SK-N-SH (cell line): ENCODE results near the gene CAV1. TPM values are rescaled to one million over a fixed set of nuclear protein-coding genes. Genes with fewer than 3 reads are reported as not detected.

ENCODE experiments used
- CTCF ChIA-PET: fragments of 300-600, 350-600 bp; formaldehyde crosslinking; extraction: SDS; loops from one replicate; lab custom pipeline; 2021; lab: Yijun Ruan, JAX
- POLR2A ChIA-PET: fragments of 350-600 bp; sonication (Branson Sonifier 250); formaldehyde crosslinking; extraction: SDS; loops from one replicate; lab custom pipeline; 2020; ENCODE audit warnings: antibody characterized with exemption, inconsistent platforms; lab: Yijun Ruan, JAX
- DNase-seq: peaks from one replicate; pipeline ENCODE4 v3.0.0; 2012
- H2AFZ ChIP-seq: fragments of 200-600 bp; sonication (generic); 2 replicates; pipeline ENCODE4 v1.8.1; 2016; ENCODE audit warnings: antibody characterized with exemption, mild to moderate bottlenecking, low read depth
- H3F3A ChIP-seq: fragments of 200-600 bp; sonication (generic); replicated peaks from 2 replicates; pipeline ENCODE3; 2016; ENCODE audit warnings: antibody characterized with exemption, mild to moderate bottlenecking; ENCODE audit not compliant: insufficient read depth
- H3K27ac ChIP-seq, 2 experiments: fragments of 200-500 bp in 1 of 2; fragments of 200-600 bp in 1 of 2; sonication (Bioruptor generic) in 1 of 2; sonication (generic), shearing (Covaris generic) in 1 of 2; 2 replicates each; pipeline versions ENCODE4 v1.5.1 to v1.6.1; 2014 to 2016; ENCODE audit warnings: low read depth in 2 of 2, inconsistent platforms in 1 of 2, low read length in 1 of 2, mild to moderate bottlenecking in 1 of 2, mixed read lengths in 1 of 2
- H3K27me3 ChIP-seq: fragments of 200-600 bp; sonication (generic), shearing (Covaris generic); 2 replicates; pipeline ENCODE4 v1.6.1; 2016; ENCODE audit warnings: mixed run types; ENCODE audit not compliant: insufficient read depth
- H3K36me3 ChIP-seq, 2 experiments: fragments of 200-500 bp in 1 of 2; fragments of 200-600 bp in 1 of 2; sonication (Bioruptor generic) in 1 of 2; sonication (generic) in 1 of 2; replicated peaks in 1 of 2; 2 replicates each; pipeline versions ENCODE3 to v1.5.1; 2014 to 2016; ENCODE audit warnings: low read length in 1 of 2, mild to moderate bottlenecking in 1 of 2; ENCODE audit not compliant: insufficient read depth in 2 of 2, control insufficient read depth in 1 of 2
- H3K4me1 ChIP-seq, 2 experiments: fragments of 200-500 bp in 1 of 2; fragments of 200-600 bp in 1 of 2; sonication (Bioruptor generic) in 1 of 2; sonication (generic), shearing (Covaris generic) in 1 of 2; 2 replicates each; pipeline versions ENCODE4 v1.5.1 to v1.6.1; 2014 to 2016; ENCODE audit warnings: low read depth in 1 of 2, low read length in 1 of 2, mixed run types in 1 of 2; ENCODE audit not compliant: insufficient read depth in 2 of 2, control insufficient read depth in 1 of 2
- H3K4me2 ChIP-seq: fragments of 200-600 bp; sonication (generic), shearing (Covaris generic); 2 replicates; pipeline ENCODE4 v1.6.1; 2017; ENCODE audit warnings: mixed run types
- H3K4me3 ChIP-seq, 2 experiments: fragments of 200-500 bp in 1 of 2; fragments of 200-600 bp in 1 of 2; sonication (Bioruptor generic) in 1 of 2; sonication (generic), shearing (Covaris generic) in 1 of 2; 2 replicates each; pipeline versions ENCODE4 v1.5.1 to v1.8.1; 2014 to 2016; ENCODE audit warnings: low read depth in 2 of 2, inconsistent platforms in 1 of 2, low read length in 1 of 2, mild to moderate bottlenecking in 1 of 2, mixed read lengths in 1 of 2, moderate library complexity in 1 of 2
- H3K79me2 ChIP-seq: fragments of 200-600 bp; sonication (generic); 2 replicates; pipeline ENCODE4 v1.8.1; 2017; ENCODE audit warnings: mild to moderate bottlenecking; ENCODE audit not compliant: insufficient read depth
- H3K9ac ChIP-seq: fragments of 200-600 bp; sonication (generic); 2 replicates; pipeline ENCODE4 v1.6.1; 2017; ENCODE audit warnings: mixed run types
- H3K9me2 ChIP-seq: fragments of 200-600 bp; sonication (generic); 2 replicates; pipeline ENCODE4 v1.6.1; 2017; ENCODE audit warnings: mixed run types
- H3K9me3 ChIP-seq: fragments of 200-600 bp; sonication (generic); 2 replicates; pipeline ENCODE4 v1.6.1; 2017; ENCODE audit warnings: mixed run types, mild to moderate bottlenecking, moderate library complexity
- H4K20me1 ChIP-seq: fragments of 200-600 bp; sonication (generic); 2 replicates; pipeline ENCODE4 v1.6.1; 2017; ENCODE audit warnings: mild to moderate bottlenecking, mixed run types; ENCODE audit not compliant: insufficient read depth
- CTCF ChIP-seq: fragments of 200-600 bp; sonication (generic); IDR thresholded peaks from 2 replicates; pipeline ENCODE4 v1.6.1; 2017; ENCODE audit warnings: antibody characterized with exemption, mild to moderate bottlenecking, moderate library complexity
- FOSL2 ChIP-seq: IDR thresholded peaks from 2 replicates; pipeline ENCODE4 v1.4.0; 2012; ENCODE audit warnings: low read depth, mild to moderate bottlenecking, moderate library complexity, borderline replicate concordance
- FOXJ3 ChIP-seq: sonication (generic); formaldehyde crosslinking; IDR thresholded peaks from 2 replicates; pipeline ENCODE4 v1.5.1; 2020; ENCODE audit warnings: mild to moderate bottlenecking, missing genetic modification reagents
- GABPA ChIP-seq: IDR thresholded peaks from 2 replicates; pipeline ENCODE4 v1.4.0; 2012; ENCODE audit warnings: low read depth, mild to moderate bottlenecking
- GATA2 ChIP-seq: sonication (generic); formaldehyde crosslinking; IDR thresholded peaks from 2 replicates; pipeline ENCODE4 v1.5.0; 2020; ENCODE audit warnings: mild to moderate bottlenecking, missing genetic modification reagents
- MEF2A ChIP-seq: IDR thresholded peaks from 2 replicates; pipeline ENCODE4 v1.4.0; 2012; ENCODE audit warnings: low read depth, borderline replicate concordance
- NFIC ChIP-seq: IDR thresholded peaks from 2 replicates; pipeline ENCODE4 v1.4.0; 2012; ENCODE audit warnings: borderline replicate concordance
- NRF1 ChIP-seq: IDR thresholded peaks from 2 replicates; pipeline ENCODE4 v1.6.1; 2012; ENCODE audit warnings: low read depth, mild to moderate bottlenecking, low read length
- POLR2AphosphoS5 ChIP-seq: IDR thresholded peaks from 2 replicates; pipeline ENCODE4 v1.6.1; 2012; ENCODE audit warnings: low read depth, low read length
- RXRA ChIP-seq: IDR thresholded peaks from 2 replicates; pipeline ENCODE4 v1.4.0; 2012; ENCODE audit warnings: low read depth, mild to moderate bottlenecking, borderline replicate concordance
- TAF1 ChIP-seq: IDR thresholded peaks from 2 replicates; pipeline ENCODE4 v1.6.1; 2012; ENCODE audit warnings: low read depth, mild to moderate bottlenecking, low read length, moderate library complexity, borderline replicate concordance
- TCF12 ChIP-seq: IDR thresholded peaks from 2 replicates; pipeline ENCODE4 v1.4.0; 2012
- USF2 ChIP-seq: fragments of 150-350 bp; IDR thresholded peaks from 2 replicates; pipeline ENCODE4 v1.6.1; 2017; ENCODE audit warnings: antibody characterized with exemption, low read length, low read depth, borderline replicate concordance
- YY1 ChIP-seq: IDR thresholded peaks from 2 replicates; pipeline ENCODE4 v1.4.0; 2012; ENCODE audit warnings: low read depth, mild to moderate bottlenecking
- WGBS: methylation state at CpG from one replicate; pipeline ENCODE4 v1.1.6; 2017; ENCODE audit warnings: low lambda C conversion rate; 5-methylcytosine and 5-hydroxymethylcytosine counted together
- polyA plus RNA-seq, 3 experiments: library from polyadenylated mRNA; depleted of rRNA; stranded (reverse); fragments of >200 nt; gene quantifications; 2 replicates each; pipeline ENCODE4 v1.2.3, GENCODE V29; 2012
- TF ChIP-seq, protein P1 (sequence below): IDR thresholded peaks from 2 replicates; pipeline ENCODE4 v1.6.1; 2012; ENCODE audit warnings: mild to moderate bottlenecking, low read depth, low read length, moderate library complexity
- TF ChIP-seq, protein P2 (sequence below): IDR thresholded peaks from 2 replicates; pipeline ENCODE4 v1.4.0; 2012; ENCODE audit warnings: low read depth, borderline replicate concordance

Gene CAV1
- polyA plus RNA-seq, 1 of the 3 experiments (the other 2 are of a cell fraction), result 968 TPM

DNA sequence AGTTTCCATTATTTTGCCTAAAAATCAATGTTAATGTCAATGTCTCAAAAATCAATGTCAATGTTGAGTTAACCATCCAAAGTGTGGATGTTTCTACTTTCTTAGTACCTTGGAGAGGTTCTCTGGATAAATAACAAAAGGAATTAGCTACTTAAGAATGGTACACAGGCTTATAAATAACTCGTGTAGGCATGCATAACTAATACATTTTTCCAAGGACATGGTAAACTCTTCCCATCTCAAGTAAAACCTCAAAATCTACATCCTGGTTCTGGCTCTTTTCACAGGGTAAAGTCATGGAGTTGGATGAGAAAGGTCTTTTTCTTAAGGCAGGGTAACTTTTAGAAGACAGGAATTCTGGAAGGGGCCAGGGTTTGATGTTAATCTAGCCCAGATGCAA, 59.9 kb downstream of the CAV1 start:
- Histone ChIP-seq H3K79me2 (no peaks in the 10 kb centered on the region), H3K4me2 (no peak overlapping the region), H3K27me3 (no peaks in the 10 kb centered on the region), H4K20me1 (no peaks in the 10 kb centered on the region), H3K9me3 (no peaks in the 10 kb centered on the region), H3K27ac (peak overlapping the region in 1 of 2 experiments; percentile 93; a peak in 1 of 4 replicates), H3K9me2 (no peaks in the 10 kb centered on the region), H2AFZ (no peak overlapping the region), H3F3A (peaks cover 21% of the 10 kb centered on the region), H3K4me3 (no peak overlapping the region), H3K36me3 (no peaks in the 10 kb centered on the region), H3K9ac (no peak overlapping the region), H3K4me1 (peaks cover 0 to 31% of the 10 kb centered on the region in 2 experiments; a peak in 3 of 4 replicates)
- ChIA-PET POLR2A (no interaction called here), CTCF (interaction anchor here (0.8 to 2.0 kb wide), 3 partner anchors 12 to 412 kb away, joined by 3 to 6 read pairs (median 4); no protein-coding TSS in a partner anchor)
- no peak for DNase-seq
- 25% methylated on average over 1 of the region's 1 CpG for WGBS
- no peak for TF ChIP-seq MEF2A
- TF ChIP-seq, protein P1, sequence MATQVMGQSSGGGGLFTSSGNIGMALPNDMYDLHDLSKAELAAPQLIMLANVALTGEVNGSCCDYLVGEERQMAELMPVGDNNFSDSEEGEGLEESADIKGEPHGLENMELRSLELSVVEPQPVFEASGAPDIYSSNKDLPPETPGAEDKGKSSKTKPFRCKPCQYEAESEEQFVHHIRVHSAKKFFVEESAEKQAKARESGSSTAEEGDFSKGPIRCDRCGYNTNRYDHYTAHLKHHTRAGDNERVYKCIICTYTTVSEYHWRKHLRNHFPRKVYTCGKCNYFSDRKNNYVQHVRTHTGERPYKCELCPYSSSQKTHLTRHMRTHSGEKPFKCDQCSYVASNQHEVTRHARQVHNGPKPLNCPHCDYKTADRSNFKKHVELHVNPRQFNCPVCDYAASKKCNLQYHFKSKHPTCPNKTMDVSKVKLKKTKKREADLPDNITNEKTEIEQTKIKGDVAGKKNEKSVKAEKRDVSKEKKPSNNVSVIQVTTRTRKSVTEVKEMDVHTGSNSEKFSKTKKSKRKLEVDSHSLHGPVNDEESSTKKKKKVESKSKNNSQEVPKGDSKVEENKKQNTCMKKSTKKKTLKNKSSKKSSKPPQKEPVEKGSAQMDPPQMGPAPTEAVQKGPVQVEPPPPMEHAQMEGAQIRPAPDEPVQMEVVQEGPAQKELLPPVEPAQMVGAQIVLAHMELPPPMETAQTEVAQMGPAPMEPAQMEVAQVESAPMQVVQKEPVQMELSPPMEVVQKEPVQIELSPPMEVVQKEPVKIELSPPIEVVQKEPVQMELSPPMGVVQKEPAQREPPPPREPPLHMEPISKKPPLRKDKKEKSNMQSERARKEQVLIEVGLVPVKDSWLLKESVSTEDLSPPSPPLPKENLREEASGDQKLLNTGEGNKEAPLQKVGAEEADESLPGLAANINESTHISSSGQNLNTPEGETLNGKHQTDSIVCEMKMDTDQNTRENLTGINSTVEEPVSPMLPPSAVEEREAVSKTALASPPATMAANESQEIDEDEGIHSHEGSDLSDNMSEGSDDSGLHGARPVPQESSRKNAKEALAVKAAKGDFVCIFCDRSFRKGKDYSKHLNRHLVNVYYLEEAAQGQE, result 0 out of 2 replicates have a peak, but pooled peaks have one; percentile 39

DNA sequence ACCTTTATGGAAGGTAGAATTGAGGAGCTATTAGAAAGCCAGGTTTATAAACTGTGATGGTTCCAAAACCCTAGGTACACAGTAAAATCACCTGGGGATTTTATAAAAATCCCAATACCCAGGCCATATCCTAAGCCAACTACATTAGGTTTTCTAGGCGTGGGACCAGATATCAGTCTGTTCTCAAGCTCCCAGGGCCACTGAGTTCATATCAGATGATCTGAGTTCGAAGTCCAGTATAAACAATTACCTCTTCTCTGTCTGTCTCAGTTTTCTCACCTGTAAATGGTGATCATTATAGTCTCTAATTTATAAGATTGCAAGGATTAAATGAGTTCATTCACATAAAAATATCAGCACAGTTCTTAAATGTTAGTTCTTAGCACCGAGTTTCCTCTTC, 60.6 kb downstream of the CAV1 start:
- no peak overlapping the region for H3K4me2 ChIP-seq
- H3K9me3 ChIP-seq, result no peaks in the 10 kb centered on the region
- no peaks in the 10 kb centered on the region for H3K27me3 ChIP-seq
- no peaks in the 10 kb centered on the region for H3K79me2 ChIP-seq
- WGBS, result 59% methylated on average over 3 of the region's 3 CpGs
- H3F3A ChIP-seq, result peaks cover 21% of the 10 kb centered on the region
- H3K36me3 ChIP-seq, result no peaks in the 10 kb centered on the region
- DNase-seq, result no peak
- H3K9me2 ChIP-seq, result no peaks in the 10 kb centered on the region
- H4K20me1 ChIP-seq, result no peaks in the 10 kb centered on the region
- no peak overlapping the region for H3K4me3 ChIP-seq
- H3K27ac ChIP-seq, result no peak overlapping the region
- ChIA-PET POLR2A (no interaction called here), CTCF (interaction anchor here (0.6 to 2.0 kb wide), 5 partner anchors 11 to 419 kb away, joined by 3 to 6 read pairs (median 4); no protein-coding TSS in a partner anchor)
- H2AFZ ChIP-seq, result no peak overlapping the region
- peaks cover 0 to 31% of the 10 kb centered on the region in 2 experiments; a peak in 3 of 4 replicates for H3K4me1 ChIP-seq
- no peak overlapping the region for H3K9ac ChIP-seq
- TF ChIP-seq NFIC, result no peak
- no peak for TF ChIP-seq GABPA
- TF ChIP-seq GATA2 (CRISPR knock-in tag), result no peak
- TF ChIP-seq TCF12, result no peak
- no peak for TF ChIP-seq CTCF
- TF ChIP-seq, protein P2, sequence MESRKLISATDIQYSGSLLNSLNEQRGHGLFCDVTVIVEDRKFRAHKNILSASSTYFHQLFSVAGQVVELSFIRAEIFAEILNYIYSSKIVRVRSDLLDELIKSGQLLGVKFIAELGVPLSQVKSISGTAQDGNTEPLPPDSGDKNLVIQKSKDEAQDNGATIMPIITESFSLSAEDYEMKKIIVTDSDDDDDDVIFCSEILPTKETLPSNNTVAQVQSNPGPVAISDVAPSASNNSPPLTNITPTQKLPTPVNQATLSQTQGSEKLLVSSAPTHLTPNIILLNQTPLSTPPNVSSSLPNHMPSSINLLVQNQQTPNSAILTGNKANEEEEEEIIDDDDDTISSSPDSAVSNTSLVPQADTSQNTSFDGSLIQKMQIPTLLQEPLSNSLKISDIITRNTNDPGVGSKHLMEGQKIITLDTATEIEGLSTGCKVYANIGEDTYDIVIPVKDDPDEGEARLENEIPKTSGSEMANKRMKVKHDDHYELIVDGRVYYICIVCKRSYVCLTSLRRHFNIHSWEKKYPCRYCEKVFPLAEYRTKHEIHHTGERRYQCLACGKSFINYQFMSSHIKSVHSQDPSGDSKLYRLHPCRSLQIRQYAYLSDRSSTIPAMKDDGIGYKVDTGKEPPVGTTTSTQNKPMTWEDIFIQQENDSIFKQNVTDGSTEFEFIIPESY, result no peak
- TF ChIP-seq YY1, result no peak
- TF ChIP-seq RXRA, result no peak
- TF ChIP-seq USF2, result no peak
- no peak for TF ChIP-seq FOXJ3 (CRISPR knock-in tag)
- no peak for TF ChIP-seq NRF1
- TF ChIP-seq POLR2AphosphoS5, result no peak
- no peak for TF ChIP-seq FOSL2
- TF ChIP-seq TAF1, result no peak
